Liver (tissue), 9 donors: ENCODE measurements around the gene RBM33. TPM values are rescaled to one million over a fixed set of nuclear protein-coding genes. Genes with fewer than 3 reads are reported as not detected.

Source experiments
- DNase-seq: peaks from one replicate; pipeline ENCODE4 v3.0.0-alpha.2; 2017; ENCODE audit warnings: low spot score
- H3K27ac ChIP-seq, 2 donors: one replicate each; pipeline ENCODE4 v1.7.0; 2013; ENCODE audit warnings: inconsistent platforms in 2 of 2, low read length in 2 of 2, control low read depth in 1 of 2, low read depth in 1 of 2, mild to moderate bottlenecking in 1 of 2
- H3K27me3 ChIP-seq, 4 donors: one replicate each; pipeline versions ENCODE4 v1.6.1 to v1.7.0; 2013; ENCODE audit warnings: low read length in 3 of 4, inconsistent platforms in 1 of 4, mild to moderate bottlenecking in 1 of 4, moderate library complexity in 1 of 4; ENCODE audit not compliant: control insufficient read depth in 4 of 4, insufficient read depth in 4 of 4
- H3K36me3 ChIP-seq, 4 donors: one replicate each; pipeline versions ENCODE4 v1.6.1 to v1.7.0; 2013; ENCODE audit warnings: low read length in 3 of 4, mild to moderate bottlenecking in 3 of 4, low read depth in 1 of 4, moderate library complexity in 1 of 4; ENCODE audit not compliant: control insufficient read depth in 4 of 4, insufficient read depth in 3 of 4
- H3K4me1 ChIP-seq, 4 donors: one replicate each; pipeline versions ENCODE4 v1.6.1 to v1.7.0; 2013; ENCODE audit warnings: low read length in 3 of 4, mild to moderate bottlenecking in 3 of 4, moderate library complexity in 1 of 4; ENCODE audit not compliant: control insufficient read depth in 4 of 4, insufficient read depth in 4 of 4
- H3K4me3 ChIP-seq, 3 donors: one replicate each; pipeline versions ENCODE4 v1.6.1 to v1.7.0; 2013; ENCODE audit warnings: low read length in 3 of 3, control low read depth in 1 of 3, low read depth in 1 of 3, mild to moderate bottlenecking in 1 of 3
- H3K9ac ChIP-seq, 2 donors: one replicate each; pipeline ENCODE4 v1.7.0; 2013; ENCODE audit warnings: low read length in 2 of 2, mild to moderate bottlenecking in 2 of 2, moderate library complexity in 2 of 2, control low read depth in 1 of 2, low read depth in 1 of 2
- H3K9me3 ChIP-seq, 4 donors: one replicate each; pipeline versions ENCODE4 v1.6.1 to v1.7.0; 2013; ENCODE audit warnings: low read length in 3 of 4; ENCODE audit not compliant: control insufficient read depth in 4 of 4
- ATF3 ChIP-seq: IDR thresholded peaks from 2 replicates; pipeline ENCODE4 v1.6.1; 2016; ENCODE audit warnings: antibody characterized with exemption
- CTCF ChIP-seq: fragments of 150-350 bp; IDR thresholded peaks from 2 replicates; pipeline ENCODE4 v1.5.1; 2017; ENCODE audit warnings: improper control_type of control experiment, low read depth, low read length; ENCODE audit not compliant: missing input control
- EGR1 ChIP-seq, 2 donors: IDR thresholded peaks; 2 replicates each; pipeline ENCODE4 v1.6.1; 2016 to 2018; ENCODE audit warnings: antibody characterized with exemption in 2 of 2, low read depth in 2 of 2
- FOXA1 ChIP-seq: IDR thresholded peaks from 2 replicates; pipeline ENCODE4 v1.6.1; 2016; ENCODE audit warnings: antibody characterized with exemption
- FOXA2 ChIP-seq: IDR thresholded peaks from 2 replicates; pipeline ENCODE4 v1.6.1; 2016; ENCODE audit warnings: antibody characterized with exemption
- GABPA ChIP-seq, 2 donors: IDR thresholded peaks in 1 of 2; conservative IDR thresholded peaks in 1 of 2; 2 replicates each; pipeline ENCODE4 v1.6.1; 2016; ENCODE audit warnings: antibody characterized with exemption in 2 of 2, mild to moderate bottlenecking in 1 of 2, moderate library complexity in 1 of 2
- HNF4A ChIP-seq, 2 donors: conservative IDR thresholded peaks; 2 replicates each; pipeline ENCODE4 v1.6.1; 2016; ENCODE audit warnings: antibody characterized with exemption in 2 of 2, mild to moderate bottlenecking in 2 of 2
- HNF4G ChIP-seq: IDR thresholded peaks from 2 replicates; pipeline ENCODE4 v1.6.1; 2016; ENCODE audit warnings: antibody characterized with exemption
- JUND ChIP-seq, 2 donors: IDR thresholded peaks; 2 replicates each; pipeline ENCODE4 v1.6.1; 2016; ENCODE audit warnings: antibody characterized with exemption in 2 of 2
- NR2F2 ChIP-seq: IDR thresholded peaks from 2 replicates; pipeline ENCODE4 v1.6.1; 2016; ENCODE audit warnings: antibody characterized with exemption
- RAD21 ChIP-seq, 2 donors: IDR thresholded peaks; 2 replicates each; pipeline ENCODE4 v1.6.1; 2016; ENCODE audit warnings: antibody characterized with exemption in 2 of 2, mild to moderate bottlenecking in 2 of 2
- RXRA ChIP-seq, 2 donors: IDR thresholded peaks; 2 replicates each; pipeline ENCODE4 v1.6.1; 2017 to 2018; ENCODE audit warnings: antibody characterized with exemption in 2 of 2, mild to moderate bottlenecking in 1 of 2
- SP1 ChIP-seq: IDR thresholded peaks from 2 replicates; pipeline ENCODE4 v1.6.1; 2018; ENCODE audit warnings: antibody characterized with exemption, mild to moderate bottlenecking
- TAF1 ChIP-seq: conservative IDR thresholded peaks from 2 replicates; pipeline ENCODE4 v1.6.1; 2016; ENCODE audit warnings: antibody characterized with exemption, mild to moderate bottlenecking
- YY1 ChIP-seq: IDR thresholded peaks from 2 replicates; pipeline ENCODE4 v1.6.1; 2016; ENCODE audit warnings: antibody characterized with exemption, mild to moderate bottlenecking
- WGBS: extraction: QIAGEN DNeasy Blood & Tissue Kit; methylation state at CpG from one replicate; pipeline ENCODE4 v1.1.7; 2013; 5-methylcytosine and 5-hydroxymethylcytosine counted together
- polyA plus RNA-seq, 2 donors: library from polyadenylated mRNA; stranded (reverse) in 1 of 2; unstranded in 1 of 2; fragments of 200-250 nt in 1 of 2; fragments of >200 nt in 1 of 2; fragmentation: Nextera tagmentation in 1 of 2; extraction: Ambion mirVana in 1 of 2; gene quantifications; one replicate each; pipeline versions ENCODE4 v1.2.1 to v1.2.3, GENCODE V29; 2013 to 2015
- total RNA-seq, 2 donors: library from RNA; depleted of rRNA; stranded (reverse); fragments of >200 nt; gene quantifications; one replicate each; pipeline ENCODE4 v1.2.3, GENCODE V29; 2014
- TF ChIP-seq, protein P1 (sequence below): IDR thresholded peaks from 2 replicates; pipeline ENCODE4 v1.6.1; 2016; ENCODE audit warnings: antibody characterized with exemption, mild to moderate bottlenecking
- TF ChIP-seq, protein P2 (sequence below): IDR thresholded peaks from 2 replicates; pipeline ENCODE4 v1.6.1; 2016; ENCODE audit warnings: antibody characterized with exemption
- TF ChIP-seq, protein P3 (sequence below): IDR thresholded peaks from 2 replicates; pipeline ENCODE4 v1.6.1; 2016; ENCODE audit warnings: antibody characterized with exemption
- donor health status: healthy.
- donor health status: healthy.
- donor health status: healthy.
- donor health status: healthy.
- donor health status: healthy.

RBM33 gene
- total and polyA plus RNA-seq, 4 donors, result 7.8 to 48.9 (median 28.2) TPM

DNA sequence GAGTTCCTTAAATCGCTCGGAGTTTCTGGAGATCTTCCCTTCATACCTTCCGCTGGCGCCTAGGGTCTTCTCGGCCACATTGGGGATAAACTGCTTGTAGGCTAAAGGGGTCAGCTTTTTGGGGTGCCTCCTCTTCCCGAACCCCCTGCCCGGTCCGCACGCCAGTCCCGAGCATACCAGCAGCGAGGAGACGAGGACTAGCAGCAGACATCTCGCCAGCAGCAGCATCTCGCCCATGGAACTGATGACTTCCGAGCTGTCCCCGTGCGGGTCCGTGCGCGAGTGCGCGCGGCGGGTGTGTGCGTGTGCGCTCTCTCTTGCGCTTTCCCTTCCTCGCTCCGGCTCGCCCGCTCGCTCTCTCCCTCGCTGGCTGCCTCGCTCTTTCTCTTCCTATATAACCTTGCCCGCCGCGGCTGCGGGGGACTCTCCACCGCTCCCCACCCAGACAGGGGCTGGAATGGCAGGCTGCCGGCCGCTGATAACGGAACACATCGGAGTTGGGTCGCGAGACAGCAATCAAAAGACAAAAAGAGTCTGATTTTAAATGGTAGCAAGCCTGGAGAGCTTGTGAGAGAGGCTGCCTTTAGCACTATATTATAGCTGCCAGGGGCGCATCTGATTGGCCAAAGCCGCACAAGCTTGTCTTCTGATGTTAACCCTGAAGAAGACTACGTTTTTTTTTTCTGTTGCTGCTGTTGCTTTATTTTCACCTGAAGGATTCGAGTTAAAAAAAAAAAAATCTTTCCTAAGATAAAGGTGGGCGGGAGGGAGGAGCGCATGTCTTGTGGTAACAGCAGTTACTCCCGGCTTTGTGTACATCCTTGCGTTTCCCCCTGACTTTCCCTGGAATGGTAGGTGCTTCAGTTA, 167.7 kb downstream of the RBM33 start, which contains the start of gene SHH:
TSS of gene SHH (minus strand) at position 569 of the 867 bp plus-strand sequence. CDS start at position 228, 341 bp downstream.
- Histone ChIP-seq H3K27ac (no peak within 1 kb of the TSS), H3K9me3 (no peaks in the 10 kb centered on the region), H3K27me3 (peaks cover 0 to 3% (median 0%) of the 10 kb centered on the region in 4 donors), H3K4me1 (peaks cover 11 to 61% (median 43%) of the 10 kb centered on the region in 4 donors), H3K4me3 (peak within 1 kb of the TSS; percentile 50 to 63 (median 58)), H3K9ac (no peak within 1 kb of the TSS), H3K36me3 (no peaks in the 10 kb centered on the region)
- no peak for DNase-seq
- 1% methylated on average over 53 of the region's 53 CpGs for WGBS
- TF ChIP-seq RXRA (IDR thresholded peaks at IDR 0.05) (no peak), HNF4A (conservative IDR thresholded peaks at IDR 0.05) (no peak), JUND (IDR thresholded peaks at IDR 0.05) (no peak), CTCF (no peak), FOXA2 (no peak), HNF4G (no peak), TAF1 (no peak), YY1 (no peak), FOXA1 (no peak), RAD21 (IDR thresholded peaks at IDR 0.05) (no peak), ATF3 (no peak), EGR1 (IDR thresholded peaks at IDR 0.05; ENCODE audit: low read depth in 2 of 2) (no peak), SP1 (no peak), GABPA (IDR thresholded peaks at IDR 0.05 in 1 of 2, conservative IDR thresholded peaks at IDR 0.05 in 1 of 2) (no peak), NR2F2 (no peak)
- TF ChIP-seq, protein P1, sequence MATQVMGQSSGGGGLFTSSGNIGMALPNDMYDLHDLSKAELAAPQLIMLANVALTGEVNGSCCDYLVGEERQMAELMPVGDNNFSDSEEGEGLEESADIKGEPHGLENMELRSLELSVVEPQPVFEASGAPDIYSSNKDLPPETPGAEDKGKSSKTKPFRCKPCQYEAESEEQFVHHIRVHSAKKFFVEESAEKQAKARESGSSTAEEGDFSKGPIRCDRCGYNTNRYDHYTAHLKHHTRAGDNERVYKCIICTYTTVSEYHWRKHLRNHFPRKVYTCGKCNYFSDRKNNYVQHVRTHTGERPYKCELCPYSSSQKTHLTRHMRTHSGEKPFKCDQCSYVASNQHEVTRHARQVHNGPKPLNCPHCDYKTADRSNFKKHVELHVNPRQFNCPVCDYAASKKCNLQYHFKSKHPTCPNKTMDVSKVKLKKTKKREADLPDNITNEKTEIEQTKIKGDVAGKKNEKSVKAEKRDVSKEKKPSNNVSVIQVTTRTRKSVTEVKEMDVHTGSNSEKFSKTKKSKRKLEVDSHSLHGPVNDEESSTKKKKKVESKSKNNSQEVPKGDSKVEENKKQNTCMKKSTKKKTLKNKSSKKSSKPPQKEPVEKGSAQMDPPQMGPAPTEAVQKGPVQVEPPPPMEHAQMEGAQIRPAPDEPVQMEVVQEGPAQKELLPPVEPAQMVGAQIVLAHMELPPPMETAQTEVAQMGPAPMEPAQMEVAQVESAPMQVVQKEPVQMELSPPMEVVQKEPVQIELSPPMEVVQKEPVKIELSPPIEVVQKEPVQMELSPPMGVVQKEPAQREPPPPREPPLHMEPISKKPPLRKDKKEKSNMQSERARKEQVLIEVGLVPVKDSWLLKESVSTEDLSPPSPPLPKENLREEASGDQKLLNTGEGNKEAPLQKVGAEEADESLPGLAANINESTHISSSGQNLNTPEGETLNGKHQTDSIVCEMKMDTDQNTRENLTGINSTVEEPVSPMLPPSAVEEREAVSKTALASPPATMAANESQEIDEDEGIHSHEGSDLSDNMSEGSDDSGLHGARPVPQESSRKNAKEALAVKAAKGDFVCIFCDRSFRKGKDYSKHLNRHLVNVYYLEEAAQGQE, result no peak
- TF ChIP-seq, protein P2, sequence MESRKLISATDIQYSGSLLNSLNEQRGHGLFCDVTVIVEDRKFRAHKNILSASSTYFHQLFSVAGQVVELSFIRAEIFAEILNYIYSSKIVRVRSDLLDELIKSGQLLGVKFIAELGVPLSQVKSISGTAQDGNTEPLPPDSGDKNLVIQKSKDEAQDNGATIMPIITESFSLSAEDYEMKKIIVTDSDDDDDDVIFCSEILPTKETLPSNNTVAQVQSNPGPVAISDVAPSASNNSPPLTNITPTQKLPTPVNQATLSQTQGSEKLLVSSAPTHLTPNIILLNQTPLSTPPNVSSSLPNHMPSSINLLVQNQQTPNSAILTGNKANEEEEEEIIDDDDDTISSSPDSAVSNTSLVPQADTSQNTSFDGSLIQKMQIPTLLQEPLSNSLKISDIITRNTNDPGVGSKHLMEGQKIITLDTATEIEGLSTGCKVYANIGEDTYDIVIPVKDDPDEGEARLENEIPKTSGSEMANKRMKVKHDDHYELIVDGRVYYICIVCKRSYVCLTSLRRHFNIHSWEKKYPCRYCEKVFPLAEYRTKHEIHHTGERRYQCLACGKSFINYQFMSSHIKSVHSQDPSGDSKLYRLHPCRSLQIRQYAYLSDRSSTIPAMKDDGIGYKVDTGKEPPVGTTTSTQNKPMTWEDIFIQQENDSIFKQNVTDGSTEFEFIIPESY, result no peak
- TF ChIP-seq, protein P3, sequence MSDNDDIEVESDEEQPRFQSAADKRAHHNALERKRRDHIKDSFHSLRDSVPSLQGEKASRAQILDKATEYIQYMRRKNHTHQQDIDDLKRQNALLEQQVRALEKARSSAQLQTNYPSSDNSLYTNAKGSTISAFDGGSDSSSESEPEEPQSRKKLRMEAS, result no peak
